NCI-H345 treated with DMSO at 0.1 percent for 48 hours (cell line): ENCODE data around the gene DIP2B.

Experiments
- DNase-seq: peaks from one replicate; lab custom pipeline; 2025; ENCODE audit not compliant: unreplicated experiment; lab: John Stamatoyannopoulos, UW

Gene DIP2B

GRCh38 chr12:50635857-50636256, 131.1 kb downstream of the DIP2B start:
- no peak for DNase-seq

GRCh38 chr12:50636505-50636904, 131.7 kb downstream of the DIP2B start:
- DNase-seq = no peak

- no peak for DNase-seq
Observed at GRCh38 chr12:50637870-50638481, 133.2 kb downstream of the DIP2B start.

GRCh38 chr12:50638482-50638880, 133.7 kb downstream of the DIP2B start:
- no peak for DNase-seq

GRCh38 chr12:50639721-50640120, 134.9 kb downstream of the DIP2B start:
- DNase-seq = no peak

GRCh38 chr12:50640321-50640939, 135.6 kb downstream of the DIP2B start:
- no peak for DNase-seq

GRCh38 chr12:50641566-50641965, 136.8 kb downstream of the DIP2B start:
- DNase-seq = no peak

- no peak for DNase-seq
Observed at GRCh38 chr12:50642035-50642451, 137.3 kb downstream of the DIP2B start.

GRCh38 chr12:50642761-50643160, 138.0 kb downstream of the DIP2B start:
- DNase-seq = no peak

- no peak for DNase-seq
Observed at GRCh38 chr12:50647031-50647430, 142.2 kb downstream of the DIP2B start.

- no peak for DNase-seq
Observed at GRCh38 chr12:50647479-50647878, 142.7 kb downstream of the DIP2B start.

- DNase-seq = no peak
Observed at GRCh38 chr12:50650285-50650684, 145.5 kb downstream of the DIP2B start.

- DNase-seq = no peak
Observed at GRCh38 chr12:50655374-50655921, 150.7 kb downstream of the DIP2B start.

- DNase-seq = no peak
Observed at GRCh38 chr12:50659260-50659659, 154.5 kb downstream of the DIP2B start.

- DNase-seq = no peak
Observed at GRCh38 chr12:50659690-50660424, 155.1 kb downstream of the DIP2B start.

- no peak for DNase-seq
Observed at GRCh38 chr12:50660425-50660822, 155.6 kb downstream of the DIP2B start.

GRCh38 chr12:50661300-50662115, 156.7 kb downstream of the DIP2B start:
- DNase-seq = no peak

GRCh38 chr12:50662116-50662510, 157.3 kb downstream of the DIP2B start:
- DNase-seq = no peak

GRCh38 chr12:50665170-50665569, 160.4 kb downstream of the DIP2B start:
- no peak for DNase-seq

GRCh38 chr12:50665609-50666008, 160.8 kb downstream of the DIP2B start:
- no peak for DNase-seq

- no peak for DNase-seq
Observed at GRCh38 chr12:50666023-50666422, 161.2 kb downstream of the DIP2B start.
